HepG2 (cell line): Measurements from ENCODE around the gene CDC42EP1. TPM values are rescaled to one million over a fixed set of nuclear protein-coding genes. Genes with fewer than 3 reads are reported as not detected.

ENCODE experiments used
- EHMT2 ChIP-seq: fragments of 200-600 bp; sonication (generic); IDR thresholded peaks from 2 replicates; pipeline ENCODE4 v1.7.0; 2017; ENCODE audit warnings: antibody characterized with exemption, low read depth, low read length, borderline replicate concordance
- HNF4G ChIP-seq, 2 experiments: sonication (generic) in 1 of 2; formaldehyde crosslinking in 1 of 2; IDR thresholded peaks; 2 replicates each; pipeline versions ENCODE4 v1.4.0 to v1.6.1; 2011 to 2020; ENCODE audit warnings: borderline replicate concordance in 2 of 2, low read depth in 2 of 2, mild to moderate bottlenecking in 2 of 2, low read length in 1 of 2, missing genetic modification reagents in 1 of 2, moderate library complexity in 1 of 2
- MEIS1 ChIP-seq: sonication (generic); formaldehyde crosslinking; IDR thresholded peaks from 2 replicates; pipeline ENCODE4 v1.9.0; 2021; ENCODE audit warnings: mild to moderate bottlenecking, missing genetic modification reagents, moderate library complexity, borderline replicate concordance
- NCOA2 ChIP-seq: sonication (generic); formaldehyde crosslinking; IDR thresholded peaks from 2 replicates; pipeline ENCODE4 v1.8.0; 2022; ENCODE audit warnings: inconsistent platforms
- NR2C2 ChIP-seq: sonication (generic); formaldehyde crosslinking; IDR thresholded peaks from 2 replicates; pipeline ENCODE4 v1.4.0; 2020; ENCODE audit warnings: missing genetic modification reagents, mild to moderate bottlenecking, moderate library complexity, borderline replicate concordance
- ZNF883 ChIP-seq: sonication (generic); formaldehyde crosslinking; IDR thresholded peaks from 2 replicates; pipeline ENCODE4 v1.5.1; 2020; ENCODE audit warnings: mild to moderate bottlenecking, missing genetic modification reagents; ENCODE audit errors: not compliant biosample characterization
- polyA plus RNA-seq, 8 experiments: library from polyadenylated mRNA; depleted of rRNA in 3 of 8; stranded (reverse) in 7 of 8; unstranded in 1 of 8; fragments of >200 nt; fragmentation: Illumina TruSeq in 4 of 8; extraction: Trizol in 4 of 8; gene quantifications; 2 replicates each; pipeline versions ENCODE4 v1.2.1 to v1.2.3, GENCODE V29; 2011 to 2016; ENCODE audit warnings: low read depth in 4 of 8, missing spikeins in 1 of 8, mixed read lengths in 1 of 8; ENCODE audit not compliant: insufficient read depth in 1 of 8
- total RNA-seq, 5 experiments: library from RNA; depleted of rRNA; stranded (reverse); fragments of >200 nt; fragmentation: Illumina TruSeq; extraction: Trizol; gene quantifications; 2 replicates each; pipeline ENCODE4 v1.2.3, GENCODE V29; 2016; ENCODE audit warnings: low read depth in 1 of 5
- TF ChIP-seq, protein P1 (sequence below): sonication (generic); formaldehyde crosslinking; IDR thresholded peaks from 2 replicates; pipeline ENCODE4 v1.5.1; 2020; ENCODE audit warnings: mild to moderate bottlenecking, missing genetic modification reagents, moderate library complexity
- TF ChIP-seq, protein P2 (sequence below): IDR thresholded peaks from 2 replicates; pipeline ENCODE4 v1.6.1; 2016; ENCODE audit warnings: mild to moderate bottlenecking
- TF ChIP-seq, protein P3 (sequence below): sonication (generic); formaldehyde crosslinking; IDR thresholded peaks from 2 replicates; pipeline ENCODE4 v1.9.0; 2022; ENCODE audit warnings: low read depth, missing genetic modification reagents
- TF ChIP-seq, protein P4 (sequence below), 2 experiments: IDR thresholded peaks; 2 replicates each; pipeline ENCODE4 v1.6.1; 2011 to 2012; ENCODE audit warnings: low read length in 2 of 2, borderline replicate concordance in 1 of 2, low read depth in 1 of 2, mild to moderate bottlenecking in 1 of 2, moderate library complexity in 1 of 2
- TF ChIP-seq, protein P5 (sequence below): sonication (generic); formaldehyde crosslinking; IDR thresholded peaks from 2 replicates; pipeline ENCODE4 v1.5.0; 2020; ENCODE audit warnings: mild to moderate bottlenecking, missing genetic modification reagents, borderline replicate concordance

The CDC42EP1 gene
- total and polyA plus RNA-seq, 2 of the 13 experiments (the other 11 are each of a cell fraction or from before 2014, with no cell fraction given): 17.1 to 29.5 TPM

DNA sequence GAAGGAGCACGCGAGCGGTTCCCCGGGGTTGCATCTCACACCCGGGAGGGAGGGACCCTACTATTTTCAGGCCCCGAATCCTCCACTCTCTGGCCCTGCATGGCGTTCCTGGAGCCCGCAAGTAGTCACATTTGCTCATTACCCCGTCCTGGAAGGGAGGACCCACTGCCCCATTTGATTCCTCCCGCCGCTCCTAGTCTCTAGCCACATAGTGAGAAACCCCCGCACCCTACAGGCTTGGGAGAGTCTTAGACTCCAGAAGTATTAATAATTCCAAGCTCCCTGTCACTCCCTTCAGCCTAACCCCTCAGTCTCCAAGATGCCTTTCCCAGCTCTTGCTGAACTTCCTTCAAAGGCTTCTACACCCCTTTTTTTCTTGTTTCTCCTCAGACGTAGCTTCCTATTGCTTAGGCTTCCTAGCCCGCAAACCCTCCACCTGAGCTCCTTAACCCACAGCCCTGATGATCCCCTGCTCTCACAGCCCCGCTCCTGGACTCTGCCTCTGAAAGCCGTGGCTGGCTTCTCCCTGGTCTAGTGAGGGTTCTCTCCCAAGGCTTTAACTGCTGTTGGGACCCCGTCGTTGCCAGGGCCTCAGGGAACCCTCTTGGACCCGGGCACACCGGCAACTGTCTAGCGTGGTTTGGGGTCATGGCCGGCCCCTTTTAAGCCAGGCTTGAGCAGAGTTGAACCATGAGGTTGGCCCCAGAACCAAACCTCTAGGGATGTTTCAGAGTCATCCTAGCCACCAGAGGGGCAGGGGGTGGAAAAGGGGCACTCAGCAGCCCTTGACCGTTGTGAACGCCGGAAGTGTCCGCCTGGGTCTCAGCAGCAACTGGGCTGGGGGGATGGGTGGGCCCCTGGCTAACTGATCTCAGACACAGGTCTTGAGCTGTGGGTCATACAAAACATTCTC, 49.2 kb downstream of the CDC42EP1 start (continued):
- TF ChIP-seq, protein P1, sequence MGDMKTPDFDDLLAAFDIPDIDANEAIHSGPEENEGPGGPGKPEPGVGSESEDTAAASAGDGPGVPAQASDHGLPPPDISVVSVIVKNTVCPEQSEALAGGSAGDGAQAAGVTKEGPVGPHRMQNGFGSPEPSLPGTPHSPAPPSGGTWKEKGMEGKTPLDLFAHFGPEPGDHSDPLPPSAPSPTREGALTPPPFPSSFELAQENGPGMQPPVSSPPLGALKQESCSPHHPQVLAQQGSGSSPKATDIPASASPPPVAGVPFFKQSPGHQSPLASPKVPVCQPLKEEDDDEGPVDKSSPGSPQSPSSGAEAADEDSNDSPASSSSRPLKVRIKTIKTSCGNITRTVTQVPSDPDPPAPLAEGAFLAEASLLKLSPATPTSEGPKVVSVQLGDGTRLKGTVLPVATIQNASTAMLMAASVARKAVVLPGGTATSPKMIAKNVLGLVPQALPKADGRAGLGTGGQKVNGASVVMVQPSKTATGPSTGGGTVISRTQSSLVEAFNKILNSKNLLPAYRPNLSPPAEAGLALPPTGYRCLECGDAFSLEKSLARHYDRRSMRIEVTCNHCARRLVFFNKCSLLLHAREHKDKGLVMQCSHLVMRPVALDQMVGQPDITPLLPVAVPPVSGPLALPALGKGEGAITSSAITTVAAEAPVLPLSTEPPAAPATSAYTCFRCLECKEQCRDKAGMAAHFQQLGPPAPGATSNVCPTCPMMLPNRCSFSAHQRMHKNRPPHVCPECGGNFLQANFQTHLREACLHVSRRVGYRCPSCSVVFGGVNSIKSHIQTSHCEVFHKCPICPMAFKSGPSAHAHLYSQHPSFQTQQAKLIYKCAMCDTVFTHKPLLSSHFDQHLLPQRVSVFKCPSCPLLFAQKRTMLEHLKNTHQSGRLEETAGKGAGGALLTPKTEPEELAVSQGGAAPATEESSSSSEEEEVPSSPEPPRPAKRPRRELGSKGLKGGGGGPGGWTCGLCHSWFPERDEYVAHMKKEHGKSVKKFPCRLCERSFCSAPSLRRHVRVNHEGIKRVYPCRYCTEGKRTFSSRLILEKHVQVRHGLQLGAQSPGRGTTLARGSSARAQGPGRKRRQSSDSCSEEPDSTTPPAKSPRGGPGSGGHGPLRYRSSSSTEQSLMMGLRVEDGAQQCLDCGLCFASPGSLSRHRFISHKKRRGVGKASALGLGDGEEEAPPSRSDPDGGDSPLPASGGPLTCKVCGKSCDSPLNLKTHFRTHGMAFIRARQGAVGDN (CRISPR knock-in tag): peak; percentile 72
- TF ChIP-seq MEIS1: 0 out of 2 replicates have a peak, but pooled peaks have one; percentile 51
- no peak for TF ChIP-seq HNF4G (IDR thresholded peaks at IDR 0.05; ENCODE audit: borderline replicate concordance, low read depth, low read length)
- TF ChIP-seq HNF4G (CRISPR knock-in tag; IDR thresholded peaks at IDR 0.05; ENCODE audit: borderline replicate concordance, low read depth): 0 out of 2 replicates have a peak, but pooled peaks have one; percentile 2
- no peak for TF ChIP-seq ZNF883 (CRISPR knock-in tag)
- TF ChIP-seq, protein P2, sequence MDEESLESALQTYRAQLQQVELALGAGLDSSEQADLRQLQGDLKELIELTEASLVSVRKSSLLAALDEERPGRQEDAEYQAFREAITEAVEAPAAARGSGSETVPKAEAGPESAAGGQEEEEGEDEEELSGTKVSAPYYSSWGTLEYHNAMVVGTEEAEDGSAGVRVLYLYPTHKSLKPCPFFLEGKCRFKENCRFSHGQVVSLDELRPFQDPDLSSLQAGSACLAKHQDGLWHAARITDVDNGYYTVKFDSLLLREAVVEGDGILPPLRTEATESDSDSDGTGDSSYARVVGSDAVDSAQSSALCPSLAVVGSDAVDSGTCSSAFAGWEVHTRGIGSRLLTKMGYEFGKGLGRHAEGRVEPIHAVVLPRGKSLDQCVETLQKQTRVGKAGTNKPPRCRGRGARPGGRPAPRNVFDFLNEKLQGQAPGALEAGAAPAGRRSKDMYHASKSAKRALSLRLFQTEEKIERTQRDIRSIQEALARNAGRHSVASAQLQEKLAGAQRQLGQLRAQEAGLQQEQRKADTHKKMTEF (CRISPR knock-in tag): peak; percentile 29; the same call in 1 of the 2 replicates
- TF ChIP-seq NCOA2 (CRISPR knock-in tag): peak; percentile 17; the same call in 1 of the 2 replicates
- 0 out of 2 replicates have a peak, but pooled peaks have one; percentile 32 for TF ChIP-seq NR2C2
- TF ChIP-seq, protein P3, sequence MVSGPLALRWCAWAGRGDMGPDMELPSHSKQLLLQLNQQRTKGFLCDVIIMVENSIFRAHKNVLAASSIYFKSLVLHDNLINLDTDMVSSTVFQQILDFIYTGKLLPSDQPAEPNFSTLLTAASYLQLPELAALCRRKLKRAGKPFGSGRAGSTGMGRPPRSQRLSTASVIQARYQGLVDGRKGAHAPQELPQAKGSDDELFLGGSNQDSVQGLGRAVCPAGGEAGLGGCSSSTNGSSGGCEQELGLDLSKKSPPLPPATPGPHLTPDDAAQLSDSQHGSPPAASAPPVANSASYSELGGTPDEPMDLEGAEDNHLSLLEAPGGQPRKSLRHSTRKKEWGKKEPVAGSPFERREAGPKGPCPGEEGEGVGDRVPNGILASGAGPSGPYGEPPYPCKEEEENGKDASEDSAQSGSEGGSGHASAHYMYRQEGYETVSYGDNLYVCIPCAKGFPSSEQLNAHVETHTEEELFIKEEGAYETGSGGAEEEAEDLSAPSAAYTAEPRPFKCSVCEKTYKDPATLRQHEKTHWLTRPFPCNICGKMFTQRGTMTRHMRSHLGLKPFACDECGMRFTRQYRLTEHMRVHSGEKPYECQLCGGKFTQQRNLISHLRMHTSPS: peak; percentile 28; the same call in 1 of the 2 replicates
- TF ChIP-seq, protein P4, sequence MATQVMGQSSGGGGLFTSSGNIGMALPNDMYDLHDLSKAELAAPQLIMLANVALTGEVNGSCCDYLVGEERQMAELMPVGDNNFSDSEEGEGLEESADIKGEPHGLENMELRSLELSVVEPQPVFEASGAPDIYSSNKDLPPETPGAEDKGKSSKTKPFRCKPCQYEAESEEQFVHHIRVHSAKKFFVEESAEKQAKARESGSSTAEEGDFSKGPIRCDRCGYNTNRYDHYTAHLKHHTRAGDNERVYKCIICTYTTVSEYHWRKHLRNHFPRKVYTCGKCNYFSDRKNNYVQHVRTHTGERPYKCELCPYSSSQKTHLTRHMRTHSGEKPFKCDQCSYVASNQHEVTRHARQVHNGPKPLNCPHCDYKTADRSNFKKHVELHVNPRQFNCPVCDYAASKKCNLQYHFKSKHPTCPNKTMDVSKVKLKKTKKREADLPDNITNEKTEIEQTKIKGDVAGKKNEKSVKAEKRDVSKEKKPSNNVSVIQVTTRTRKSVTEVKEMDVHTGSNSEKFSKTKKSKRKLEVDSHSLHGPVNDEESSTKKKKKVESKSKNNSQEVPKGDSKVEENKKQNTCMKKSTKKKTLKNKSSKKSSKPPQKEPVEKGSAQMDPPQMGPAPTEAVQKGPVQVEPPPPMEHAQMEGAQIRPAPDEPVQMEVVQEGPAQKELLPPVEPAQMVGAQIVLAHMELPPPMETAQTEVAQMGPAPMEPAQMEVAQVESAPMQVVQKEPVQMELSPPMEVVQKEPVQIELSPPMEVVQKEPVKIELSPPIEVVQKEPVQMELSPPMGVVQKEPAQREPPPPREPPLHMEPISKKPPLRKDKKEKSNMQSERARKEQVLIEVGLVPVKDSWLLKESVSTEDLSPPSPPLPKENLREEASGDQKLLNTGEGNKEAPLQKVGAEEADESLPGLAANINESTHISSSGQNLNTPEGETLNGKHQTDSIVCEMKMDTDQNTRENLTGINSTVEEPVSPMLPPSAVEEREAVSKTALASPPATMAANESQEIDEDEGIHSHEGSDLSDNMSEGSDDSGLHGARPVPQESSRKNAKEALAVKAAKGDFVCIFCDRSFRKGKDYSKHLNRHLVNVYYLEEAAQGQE (IDR thresholded peaks at IDR 0.05; ENCODE audit: borderline replicate concordance in 1 of 2, low read depth in 1 of 2, low read length in 2 of 2): peak in 1 of 2 experiments; percentile 22; a peak in 1 of 4 replicates
- TF ChIP-seq EHMT2: no peak
- TF ChIP-seq, protein P5, sequence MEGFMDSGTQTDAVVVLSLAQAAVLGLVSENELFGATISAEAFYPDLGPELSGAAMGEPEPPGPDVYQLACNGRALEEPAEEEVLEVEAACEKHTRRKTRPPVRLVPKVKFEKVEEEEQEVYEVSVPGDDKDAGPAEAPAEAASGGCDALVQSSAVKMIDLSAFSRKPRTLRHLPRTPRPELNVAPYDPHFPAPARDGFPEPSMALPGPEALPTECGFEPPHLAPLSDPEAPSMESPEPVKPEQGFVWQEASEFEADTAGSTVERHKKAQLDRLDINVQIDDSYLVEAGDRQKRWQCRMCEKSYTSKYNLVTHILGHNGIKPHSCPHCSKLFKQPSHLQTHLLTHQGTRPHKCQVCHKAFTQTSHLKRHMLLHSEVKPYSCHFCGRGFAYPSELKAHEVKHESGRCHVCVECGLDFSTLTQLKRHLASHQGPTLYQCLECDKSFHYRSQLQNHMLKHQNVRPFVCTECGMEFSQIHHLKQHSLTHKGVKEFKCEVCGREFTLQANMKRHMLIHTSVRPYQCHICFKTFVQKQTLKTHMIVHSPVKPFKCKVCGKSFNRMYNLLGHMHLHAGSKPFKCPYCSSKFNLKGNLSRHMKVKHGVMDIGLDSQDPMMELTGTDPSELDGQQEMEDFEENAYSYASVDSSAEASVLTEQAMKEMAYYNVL (CRISPR knock-in tag): no peak
